ENCODE results near the gene SH3RF3.
A peak's percentile ranks its signal among the peaks of the same experiment; 100 is the strongest.

DNA sequence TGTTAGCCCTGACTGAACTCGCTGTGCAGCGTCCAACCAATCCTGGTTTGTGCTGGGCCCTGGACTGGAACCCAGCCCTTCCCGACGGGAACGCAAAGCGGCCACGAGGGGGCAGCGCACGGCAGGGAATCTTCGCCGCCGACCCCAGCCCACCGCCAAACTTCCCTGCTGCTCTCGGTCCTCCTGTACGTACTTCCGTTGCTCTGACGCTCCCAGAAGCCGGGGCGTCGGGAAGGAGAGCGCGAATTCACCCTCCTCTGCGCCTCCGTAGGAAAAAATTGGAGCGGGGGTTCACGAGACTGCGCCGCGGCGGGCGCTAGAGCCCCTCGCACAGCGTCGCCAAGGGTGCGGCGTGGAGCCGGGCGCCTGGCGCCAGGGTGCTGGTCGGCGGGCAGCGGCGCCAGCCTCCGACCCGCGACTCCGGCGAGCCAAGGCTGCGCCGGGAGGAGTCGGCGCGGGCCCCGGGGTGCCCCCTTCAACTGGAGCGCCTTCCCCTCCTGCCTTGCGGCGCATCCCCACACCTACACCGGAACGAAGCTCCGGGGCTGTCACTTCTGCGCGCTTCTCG, 873 bp upstream of the SH3RF3 start:
- TF ChIP-seq, protein P1, sequence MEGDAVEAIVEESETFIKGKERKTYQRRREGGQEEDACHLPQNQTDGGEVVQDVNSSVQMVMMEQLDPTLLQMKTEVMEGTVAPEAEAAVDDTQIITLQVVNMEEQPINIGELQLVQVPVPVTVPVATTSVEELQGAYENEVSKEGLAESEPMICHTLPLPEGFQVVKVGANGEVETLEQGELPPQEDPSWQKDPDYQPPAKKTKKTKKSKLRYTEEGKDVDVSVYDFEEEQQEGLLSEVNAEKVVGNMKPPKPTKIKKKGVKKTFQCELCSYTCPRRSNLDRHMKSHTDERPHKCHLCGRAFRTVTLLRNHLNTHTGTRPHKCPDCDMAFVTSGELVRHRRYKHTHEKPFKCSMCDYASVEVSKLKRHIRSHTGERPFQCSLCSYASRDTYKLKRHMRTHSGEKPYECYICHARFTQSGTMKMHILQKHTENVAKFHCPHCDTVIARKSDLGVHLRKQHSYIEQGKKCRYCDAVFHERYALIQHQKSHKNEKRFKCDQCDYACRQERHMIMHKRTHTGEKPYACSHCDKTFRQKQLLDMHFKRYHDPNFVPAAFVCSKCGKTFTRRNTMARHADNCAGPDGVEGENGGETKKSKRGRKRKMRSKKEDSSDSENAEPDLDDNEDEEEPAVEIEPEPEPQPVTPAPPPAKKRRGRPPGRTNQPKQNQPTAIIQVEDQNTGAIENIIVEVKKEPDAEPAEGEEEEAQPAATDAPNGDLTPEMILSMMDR (IDR thresholded peaks at IDR 0.05): peak; percentile 51 to 82 (median 66)
- TF ChIP-seq POLR2A (IDR thresholded peaks at IDR 0.05): no peak
